Right kidney (tissue), 1 donor: ENCODE results near the gene PRXL2A.
A peak's percentile ranks its signal among the peaks of the same experiment; 100 is the strongest.

ENCODE experiments used
- DNase-seq: peaks from one replicate; pipeline ENCODE4 v3.0.0-alpha.2; 2016

The PRXL2A gene

GRCh38 chr10:80461208-80462183 lies 53.1 kb downstream of the PRXL2A start:
- DNase-seq, result no peak

GRCh38 chr10:80462299-80462980 lies 54.1 kb downstream of the PRXL2A start:
- DNase-seq, result no peak

GRCh38 chr10:80462981-80463741 lies 54.8 kb downstream of the PRXL2A start:
- DNase-seq, result no peak

- DNase-seq, result no peak
Measured at GRCh38 chr10:80463868-80464267, 55.5 kb downstream of the PRXL2A start.

GRCh38 chr10:80464557-80465450 lies 56.5 kb downstream of the PRXL2A start:
- peak; percentile 62 for DNase-seq

- peak; percentile 35 for DNase-seq
Measured at GRCh38 chr10:80465451-80465835, 57.1 kb downstream of the PRXL2A start.

- no peak for DNase-seq
Measured at GRCh38 chr10:80465839-80466590, 57.7 kb downstream of the PRXL2A start.

GRCh38 chr10:80466724-80467326 lies 58.5 kb downstream of the PRXL2A start:
- DNase-seq, result no peak

- no peak for DNase-seq
Measured at GRCh38 chr10:80468002-80468401, 59.7 kb downstream of the PRXL2A start.

- no peak for DNase-seq
Measured at GRCh38 chr10:80468806-80469421, 60.6 kb downstream of the PRXL2A start.

- no peak for DNase-seq
Measured at GRCh38 chr10:80470266-80470665, 61.9 kb downstream of the PRXL2A start.

- no peak for DNase-seq
Measured at GRCh38 chr10:80471001-80471400, 62.6 kb downstream of the PRXL2A start.

GRCh38 chr10:80471715-80472233 lies 63.4 kb downstream of the PRXL2A start:
- no peak for DNase-seq

- no peak for DNase-seq
Measured at GRCh38 chr10:80472234-80473095, 64.1 kb downstream of the PRXL2A start.

GRCh38 chr10:80473096-80473657 lies 64.8 kb downstream of the PRXL2A start:
- DNase-seq, result no peak

- DNase-seq, result no peak
Measured at GRCh38 chr10:80473692-80474596, 65.6 kb downstream of the PRXL2A start.

GRCh38 chr10:80474597-80474910 lies 66.2 kb downstream of the PRXL2A start:
- DNase-seq, result no peak
